H1 (cell line): ENCODE data around the gene CDH8. TPM values are rescaled to one million over a fixed set of nuclear protein-coding genes. Genes with fewer than 3 reads are reported as not detected.

Experiments used
- CTCF ChIA-PET: fragments of 300-600 bp; sonication (Branson Sonifier 250); formaldehyde crosslinking; loops from one replicate; lab custom pipeline; 2021; ENCODE audit not compliant: partially characterized antibody; lab: Charles Lee
- POLR2A ChIA-PET: fragments of 300-600 bp; sonication (Branson Sonifier 250); formaldehyde crosslinking; loops from one replicate; lab custom pipeline; 2021; ENCODE audit warnings: inconsistent platforms; ENCODE audit not compliant: partially characterized antibody; lab: Charles Lee
- DNase-seq, 2 experiments: peaks; one replicate each; pipeline versions ENCODE4 v3.0.0 to v3.0.0-alpha.2; 2010 to 2022; ENCODE audit warnings: low spot score in 2 of 2, low read depth in 1 of 2, mixed read lengths in 1 of 2
- FAIRE-seq: peaks from 2 replicates; lab custom pipeline; 2011; peaks lifted over from hg19 to GRCh38; lab: Jason Lieb, UNC
- H2AFZ ChIP-seq: 2 replicates; pipeline ENCODE4 v1.8.1; 2012; ENCODE audit warnings: low read length, inconsistent platforms
- H2AK5ac ChIP-seq: 2 replicates; pipeline ENCODE4 v1.6.1; 2013; ENCODE audit warnings: low read depth, low read length
- H2BK120ac ChIP-seq: replicated peaks from 2 replicates; pipeline ENCODE3; 2013; ENCODE audit warnings: low read depth, low read length, inconsistent platforms
- H2BK12ac ChIP-seq: 2 replicates; pipeline ENCODE4 v1.6.1; 2013; ENCODE audit warnings: low read depth, low read length
- H2BK15ac ChIP-seq: 2 replicates; pipeline ENCODE4 v1.6.1; 2013; ENCODE audit warnings: low read length
- H2BK20ac ChIP-seq: 2 replicates; pipeline ENCODE4 v1.6.1; 2013; ENCODE audit warnings: low read length
- H2BK5ac ChIP-seq: 2 replicates; pipeline ENCODE4 v1.6.1; 2013; ENCODE audit warnings: low read depth, low read length
- H3K14ac ChIP-seq: 2 replicates; pipeline ENCODE4 v1.6.1; 2013; ENCODE audit warnings: inconsistent platforms; ENCODE audit not compliant: insufficient read length
- H3K18ac ChIP-seq: 2 replicates; pipeline ENCODE4 v1.6.1; 2013; ENCODE audit warnings: low read length; ENCODE audit errors: extremely low read depth
- H3K23ac ChIP-seq: 2 replicates; pipeline ENCODE4 v1.6.1; 2013; ENCODE audit warnings: inconsistent platforms; ENCODE audit not compliant: insufficient read length
- H3K23me2 ChIP-seq: 2 replicates; pipeline ENCODE4 v1.6.1; 2013; ENCODE audit warnings: low read depth, low read length
- H3K27ac ChIP-seq: 2 replicates; pipeline ENCODE4 v1.6.1; 2011; ENCODE audit warnings: low read depth, low read length, inconsistent platforms
- H3K27me3 ChIP-seq, 4 experiments: replicated peaks in 1 of 4; 1 replicate in 1 of 4; 2 replicates in 3 of 4; pipeline versions ENCODE4 v1.6.1 to v1.8.1; 2011 to 2013; ENCODE audit warnings: low read length in 3 of 4, mild to moderate bottlenecking in 3 of 4, inconsistent platforms in 2 of 4, mixed read lengths in 2 of 4, moderate library complexity in 1 of 4; ENCODE audit not compliant: control insufficient read depth in 3 of 4, insufficient read depth in 3 of 4; ENCODE audit errors: extremely low read depth in 1 of 4
- H3K36me3 ChIP-seq, 4 experiments: 2 replicates each; pipeline versions ENCODE4 v1.6.1 to v1.8.1; 2011 to 2013; ENCODE audit warnings: mild to moderate bottlenecking in 4 of 4, low read length in 3 of 4, moderate library complexity in 2 of 4, control low read depth in 1 of 4, inconsistent platforms in 1 of 4; ENCODE audit not compliant: insufficient read depth in 4 of 4, control insufficient read depth in 2 of 4
- H3K4ac ChIP-seq: replicated peaks from 2 replicates; pipeline ENCODE3; 2013; ENCODE audit warnings: low read length, low read depth, mixed read lengths, inconsistent platforms; ENCODE audit not compliant: insufficient read length
- H3K4me1 ChIP-seq, 4 experiments: replicated peaks in 1 of 4; 1 replicate in 1 of 4; 2 replicates in 3 of 4; pipeline versions ENCODE4 v1.6.1 to v1.8.1; 2011 to 2013; ENCODE audit warnings: low read length in 3 of 4, inconsistent platforms in 2 of 4, mixed read lengths in 1 of 4; ENCODE audit not compliant: insufficient read depth in 4 of 4, control insufficient read depth in 3 of 4
- H3K4me2 ChIP-seq, 2 experiments: 2 replicates each; pipeline versions ENCODE4 v1.6.1 to v1.8.1; 2011 to 2013; ENCODE audit warnings: low read depth in 2 of 2, low read length in 2 of 2, control low read depth in 1 of 2, inconsistent platforms in 1 of 2, mild to moderate bottlenecking in 1 of 2; ENCODE audit not compliant: insufficient read depth in 1 of 2
- H3K4me3 ChIP-seq, 4 experiments: fragments of 200-600, 300-600 bp in 1 of 4; sonication (generic), shearing (Covaris generic), sonication (Bioruptor Twin) in 1 of 4; 2 replicates each; pipeline versions ENCODE4 v1.5.1 to v1.8.1; 2011 to 2016; ENCODE audit warnings: low read length in 4 of 4, low read depth in 3 of 4, control low read depth in 2 of 4, inconsistent platforms in 2 of 4, mild to moderate bottlenecking in 2 of 4, mixed read lengths in 1 of 4, moderate library complexity in 1 of 4; ENCODE audit not compliant: insufficient read depth in 2 of 4; ENCODE audit errors: extremely low read depth in 1 of 4
- H3K56ac ChIP-seq: replicated peaks from 2 replicates; pipeline ENCODE3; 2013; ENCODE audit warnings: low read depth, mild to moderate bottlenecking, mixed read lengths, low read length, inconsistent platforms; ENCODE audit not compliant: insufficient read length
- H3K79me1 ChIP-seq: 2 replicates; pipeline ENCODE4 v1.6.1; 2013; ENCODE audit warnings: low read depth, low read length, control low read depth
- H3K79me2 ChIP-seq, 2 experiments: 2 replicates each; pipeline versions ENCODE4 v1.6.1 to v1.8.1; 2012 to 2013; ENCODE audit warnings: low read length in 2 of 2, mild to moderate bottlenecking in 2 of 2, inconsistent platforms in 1 of 2; ENCODE audit not compliant: insufficient read depth in 2 of 2, control insufficient read depth in 1 of 2
- H3K9ac ChIP-seq, 4 experiments: replicated peaks in 1 of 4; 1 replicate in 1 of 4; 2 replicates in 3 of 4; pipeline versions ENCODE4 v1.6.1 to v1.8.1; 2011 to 2013; ENCODE audit warnings: low read depth in 3 of 4, low read length in 3 of 4, control low read depth in 2 of 4, mild to moderate bottlenecking in 2 of 4, moderate library complexity in 2 of 4, inconsistent platforms in 1 of 4; ENCODE audit errors: extremely low read depth in 1 of 4
- H3K9me3 ChIP-seq, 2 experiments: 2 replicates each; pipeline versions ENCODE4 v1.6.1 to v1.8.1; 2012 to 2013; ENCODE audit warnings: mild to moderate bottlenecking in 2 of 2, moderate library complexity in 2 of 2, control low read depth in 1 of 2, inconsistent platforms in 1 of 2, low read depth in 1 of 2, low read length in 1 of 2, mixed read lengths in 1 of 2; ENCODE audit not compliant: insufficient read depth in 2 of 2
- H4K20me1 ChIP-seq, 2 experiments: replicated peaks in 1 of 2; 2 replicates each; pipeline versions ENCODE3 to v1.8.1; 2011 to 2013; ENCODE audit warnings: inconsistent platforms in 2 of 2, low read length in 2 of 2, mild to moderate bottlenecking in 1 of 2; ENCODE audit not compliant: insufficient read depth in 2 of 2, control insufficient read depth in 1 of 2
- H4K5ac ChIP-seq: 2 replicates; pipeline ENCODE4 v1.6.1; 2013; ENCODE audit warnings: low read length, low read depth, mixed read lengths, inconsistent platforms; ENCODE audit not compliant: insufficient read length
- H4K8ac ChIP-seq: 2 replicates; pipeline ENCODE4 v1.8.0; 2013; ENCODE audit warnings: mild to moderate bottlenecking, moderate library complexity, low read length, inconsistent platforms; ENCODE audit not compliant: insufficient read depth; ENCODE audit errors: extremely low read depth
- H4K91ac ChIP-seq: replicated peaks from 2 replicates; pipeline ENCODE3; 2013; ENCODE audit warnings: low read length, mixed read lengths, inconsistent platforms; ENCODE audit not compliant: insufficient read length
- ASH2L ChIP-seq: fragments of 200-600, 300-600 bp; sonication (generic); IDR thresholded peaks from one replicate; pipeline ENCODE4 v1.7.1; 2017; ENCODE audit warnings: low read length
- CBX5 ChIP-seq: fragments of 300-800, 300-1000 bp; sonication (generic); IDR thresholded peaks from 2 replicates; pipeline ENCODE4 v1.7.1; 2016; ENCODE audit warnings: antibody characterized with exemption, low read length, low read depth
- POLR2AphosphoS5 ChIP-seq: IDR thresholded peaks from 2 replicates; pipeline ENCODE4 v1.6.1; 2011; ENCODE audit warnings: low read depth, low read length
- TAF7 ChIP-seq: optimal IDR thresholded peaks from 2 replicates; pipeline ENCODE3; 2011; ENCODE audit warnings: low read depth, mild to moderate bottlenecking, inconsistent platforms, low read length, moderate library complexity, borderline replicate concordance
- YY1 ChIP-seq: IDR thresholded peaks from 2 replicates; pipeline ENCODE4 v1.6.1; 2011; ENCODE audit warnings: low read depth, mild to moderate bottlenecking, low read length
- polyA plus RNA-seq, 7 experiments: library from polyadenylated mRNA; depleted of rRNA in 3 of 7; stranded (reverse) in 5 of 7; unstranded in 2 of 7; fragments of >200 nt in 5 of 7; fragments of 200-250 nt in 2 of 7; gene quantifications; 1 replicate in 5 of 7; 2 replicates in 1 of 7; 4 replicates in 1 of 7; pipeline versions ENCODE4 v1.2.1 to v1.2.3, GENCODE V29; 2011 to 2013; ENCODE audit warnings: missing spikeins in 2 of 7, mixed read lengths in 2 of 7
- total RNA-seq: library from RNA; stranded (reverse); fragmentation: NEBNext Ultra II Directional; extraction: Animal tissue kit (Norgen Biotek cat#: 25700); gene quantifications from 2 replicates; pipeline ENCODE4 v1.2.1, GENCODE V29; 2021
- TF ChIP-seq, protein P1 (sequence below), 3 experiments: IDR thresholded peaks; 1 replicate in 2 of 3; 2 replicates in 1 of 3; pipeline versions ENCODE4 v1.5.1 to v1.6.1; 2011; ENCODE audit warnings: low read length in 3 of 3, mild to moderate bottlenecking in 3 of 3, inconsistent platforms in 2 of 3, low read depth in 1 of 3, moderate library complexity in 1 of 3; ENCODE audit not compliant: insufficient read depth in 1 of 3; ENCODE audit errors: control extremely low read depth in 1 of 3

The CDH8 gene
- total and polyA plus RNA-seq, 2 of the 8 experiments (the other 6 are each of a cell fraction or from before 2014, with no cell fraction given) = 7.7 to 8.4 TPM

DNA sequence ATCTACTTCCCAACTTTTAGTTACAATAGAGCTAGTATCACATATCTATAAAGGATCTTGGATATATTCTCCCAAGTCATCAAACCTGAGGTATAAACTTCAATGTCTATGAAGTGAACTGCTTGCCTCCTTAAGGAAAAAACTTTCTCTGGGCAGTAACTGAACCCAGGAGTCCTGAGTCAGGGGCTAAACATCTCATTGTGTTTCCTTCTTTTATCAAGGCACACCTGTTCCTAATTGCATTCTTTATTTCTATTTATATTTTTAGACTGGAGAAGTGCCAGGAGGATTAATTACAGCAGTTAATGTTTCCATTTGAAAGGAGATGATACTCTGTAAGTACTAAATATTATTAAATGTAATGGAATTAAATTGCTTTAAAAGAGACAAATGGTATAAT lies 98.6 kb downstream of the CDH8 start:
- no peak for FAIRE-seq
- no peak overlapping the region for H3K4me2 ChIP-seq
- ChIA-PET CTCF (interaction anchor here (0.6 to 5.8 kb wide), 9 partner anchors 8 to 140 kb away, joined by 3 to 66 read pairs (median 4); partner anchors contain the start of gene CDH8), POLR2A (no interaction called here)
- H2AFZ ChIP-seq = no peak overlapping the region
- no peaks in the 10 kb centered on the region for H3K27me3 ChIP-seq
- no peak for DNase-seq
- H3K4ac ChIP-seq = no peak overlapping the region
- H4K8ac ChIP-seq = no peak overlapping the region
- H3K79me1 ChIP-seq = no peaks in the 10 kb centered on the region
- no peak for TF ChIP-seq TAF7
- TF ChIP-seq POLR2AphosphoS5 = no peak
- TF ChIP-seq, protein P1, sequence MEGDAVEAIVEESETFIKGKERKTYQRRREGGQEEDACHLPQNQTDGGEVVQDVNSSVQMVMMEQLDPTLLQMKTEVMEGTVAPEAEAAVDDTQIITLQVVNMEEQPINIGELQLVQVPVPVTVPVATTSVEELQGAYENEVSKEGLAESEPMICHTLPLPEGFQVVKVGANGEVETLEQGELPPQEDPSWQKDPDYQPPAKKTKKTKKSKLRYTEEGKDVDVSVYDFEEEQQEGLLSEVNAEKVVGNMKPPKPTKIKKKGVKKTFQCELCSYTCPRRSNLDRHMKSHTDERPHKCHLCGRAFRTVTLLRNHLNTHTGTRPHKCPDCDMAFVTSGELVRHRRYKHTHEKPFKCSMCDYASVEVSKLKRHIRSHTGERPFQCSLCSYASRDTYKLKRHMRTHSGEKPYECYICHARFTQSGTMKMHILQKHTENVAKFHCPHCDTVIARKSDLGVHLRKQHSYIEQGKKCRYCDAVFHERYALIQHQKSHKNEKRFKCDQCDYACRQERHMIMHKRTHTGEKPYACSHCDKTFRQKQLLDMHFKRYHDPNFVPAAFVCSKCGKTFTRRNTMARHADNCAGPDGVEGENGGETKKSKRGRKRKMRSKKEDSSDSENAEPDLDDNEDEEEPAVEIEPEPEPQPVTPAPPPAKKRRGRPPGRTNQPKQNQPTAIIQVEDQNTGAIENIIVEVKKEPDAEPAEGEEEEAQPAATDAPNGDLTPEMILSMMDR (IDR thresholded peaks at IDR 0.05; ENCODE audit: control extremely low read depth in 1 of 3, insufficient read depth in 1 of 3, low read depth in 1 of 3, low read length in 3 of 3) = no peak
- TF ChIP-seq CBX5 = no peak
- TF ChIP-seq ASH2L = no peak
- TF ChIP-seq YY1 = no peak
- peaks cover 0 to 3% (median 1%) of the 10 kb centered on the region in 4 experiments; a peak in 3 of 7 replicates for H3K4me1 ChIP-seq
- H3K27ac ChIP-seq = no peak overlapping the region
- no peak overlapping the region for H2BK15ac ChIP-seq
- no peak overlapping the region for H2BK12ac ChIP-seq
- no peak overlapping the region for H2BK120ac ChIP-seq
- no peaks in the 10 kb centered on the region for H4K20me1 ChIP-seq
- no peak overlapping the region for H3K23ac ChIP-seq
- no peak overlapping the region for H4K91ac ChIP-seq
- H3K9ac ChIP-seq = no peak overlapping the region
- no peak overlapping the region for H3K4me3 ChIP-seq
- no peak overlapping the region for H3K18ac ChIP-seq
- no peaks in the 10 kb centered on the region for H3K9me3 ChIP-seq
- H2AK5ac ChIP-seq = no peak overlapping the region
- H3K14ac ChIP-seq = no peak overlapping the region
- H3K56ac ChIP-seq = no peak overlapping the region
- no peaks in the 10 kb centered on the region for H3K36me3 ChIP-seq
- no peak overlapping the region for H4K5ac ChIP-seq
- H2BK20ac ChIP-seq = no peak overlapping the region
- no peaks in the 10 kb centered on the region for H3K23me2 ChIP-seq
- H2BK5ac ChIP-seq = no peak overlapping the region
- H3K79me2 ChIP-seq = no peaks in the 10 kb centered on the region
